Ascending aorta (tissue), 2 donors: ENCODE data around the gene SDK2. TPM values are rescaled to one million over a fixed set of nuclear protein-coding genes. Genes with fewer than 3 reads are reported as not detected.

Source experiments
- DNase-seq, 2 donors: peaks; one replicate each; pipeline ENCODE4 v3.0.0-alpha.2; 2019; ENCODE audit warnings: low spot score in 2 of 2
- H3K27ac ChIP-seq, 2 donors: fragments of 200-600 bp; sonication (generic); one replicate each; pipeline ENCODE4 v1.5.1; 2016 to 2017; ENCODE audit warnings: mild to moderate bottlenecking in 1 of 2
- H3K27me3 ChIP-seq: fragments of 200-600 bp; sonication (generic); one replicate; pipeline ENCODE4 v1.5.1; 2017
- H3K36me3 ChIP-seq, 2 donors: fragments of 200-600 bp; sonication (generic); one replicate each; pipeline ENCODE4 v1.5.1; 2016
- H3K4me1 ChIP-seq, 2 donors: fragments of 200-600 bp; sonication (generic); one replicate each; pipeline ENCODE4 v1.5.1; 2016 to 2017; ENCODE audit warnings: mild to moderate bottlenecking in 1 of 2
- H3K4me3 ChIP-seq, 2 donors: fragments of 200-600 bp; sonication (generic); one replicate each; pipeline ENCODE4 v1.5.1; 2016 to 2017; ENCODE audit warnings: mild to moderate bottlenecking in 1 of 2
- H3K9me3 ChIP-seq, 2 donors: fragments of 200-600 bp; sonication (generic); one replicate each; pipeline ENCODE4 v1.5.1; 2016
- intact Hi-C: fragments of 100-400 bp; cut with DNase I; formaldehyde crosslinking; loops from one replicate; pipeline ENCODE4 v1.15.1; 2023
- total RNA-seq: library from RNA; depleted of rRNA; stranded (reverse); fragments of >200 nt; gene quantifications from one replicate; pipeline ENCODE4 v1.1.0, GENCODE V29; 2016
- TF ChIP-seq, protein P1 (sequence below), 3 experiments: fragments of 200-600 bp in 2 of 3; fragments of 450-650 bp in 1 of 3; sonication (generic) in 2 of 3; IDR thresholded peaks; one replicate each; pipeline ENCODE4 v1.5.1; 2016 to 2019; ENCODE audit warnings: antibody characterized with exemption in 3 of 3, mild to moderate bottlenecking in 1 of 3, moderate library complexity in 1 of 3

Gene SDK2
- total RNA-seq, 1 donor from 2014 or later = 8.1 TPM

DNA sequence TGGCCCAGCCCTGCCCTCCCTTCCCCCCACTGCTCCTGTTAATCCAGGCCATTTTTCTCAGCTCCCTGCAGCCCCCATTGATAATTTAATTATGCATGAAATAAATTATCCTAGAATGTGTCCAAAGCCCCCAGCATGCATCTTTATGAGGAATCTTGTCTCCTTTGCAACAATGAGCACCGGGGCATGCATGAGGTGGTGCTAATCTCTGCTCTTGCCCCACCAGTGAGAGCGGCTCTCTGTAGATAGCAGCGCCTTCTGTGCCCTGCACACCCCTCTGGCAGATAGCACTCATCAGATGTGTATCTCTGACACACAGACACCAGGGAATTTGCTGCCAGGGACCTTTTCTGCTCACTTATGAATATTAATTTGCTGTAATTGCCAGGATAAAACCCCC lies 192.2 kb downstream of the SDK2 start:
- Histone ChIP-seq H3K4me3 (no peak overlapping the region), H3K36me3 (no peaks in the 10 kb centered on the region), H3K27ac (no peak overlapping the region), H3K27me3 (no peaks in the 10 kb centered on the region), H3K9me3 (no peaks in the 10 kb centered on the region), H3K4me1 (peaks cover 0 to 6% of the 10 kb centered on the region in 2 donors)
- intact Hi-C loops = no loop called here
- TF ChIP-seq, protein P1, sequence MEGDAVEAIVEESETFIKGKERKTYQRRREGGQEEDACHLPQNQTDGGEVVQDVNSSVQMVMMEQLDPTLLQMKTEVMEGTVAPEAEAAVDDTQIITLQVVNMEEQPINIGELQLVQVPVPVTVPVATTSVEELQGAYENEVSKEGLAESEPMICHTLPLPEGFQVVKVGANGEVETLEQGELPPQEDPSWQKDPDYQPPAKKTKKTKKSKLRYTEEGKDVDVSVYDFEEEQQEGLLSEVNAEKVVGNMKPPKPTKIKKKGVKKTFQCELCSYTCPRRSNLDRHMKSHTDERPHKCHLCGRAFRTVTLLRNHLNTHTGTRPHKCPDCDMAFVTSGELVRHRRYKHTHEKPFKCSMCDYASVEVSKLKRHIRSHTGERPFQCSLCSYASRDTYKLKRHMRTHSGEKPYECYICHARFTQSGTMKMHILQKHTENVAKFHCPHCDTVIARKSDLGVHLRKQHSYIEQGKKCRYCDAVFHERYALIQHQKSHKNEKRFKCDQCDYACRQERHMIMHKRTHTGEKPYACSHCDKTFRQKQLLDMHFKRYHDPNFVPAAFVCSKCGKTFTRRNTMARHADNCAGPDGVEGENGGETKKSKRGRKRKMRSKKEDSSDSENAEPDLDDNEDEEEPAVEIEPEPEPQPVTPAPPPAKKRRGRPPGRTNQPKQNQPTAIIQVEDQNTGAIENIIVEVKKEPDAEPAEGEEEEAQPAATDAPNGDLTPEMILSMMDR (IDR thresholded peaks at IDR 0.05) = no peak
- DNase-seq = no peak

- TF ChIP-seq, protein P1 (IDR thresholded peaks at IDR 0.05) = no peak
Measured at GRCh38 chr17:73447319-73447718, 196.9 kb downstream of the SDK2 start.

GRCh38 chr17:73446617-73447016 lies 197.6 kb downstream of the SDK2 start:
- Histone ChIP-seq H3K4me3 (no peak overlapping the region), H3K4me1 (no peaks in the 10 kb centered on the region), H3K27ac (no peak overlapping the region), H3K27me3 (no peaks in the 10 kb centered on the region), H3K36me3 (no peaks in the 10 kb centered on the region), H3K9me3 (no peaks in the 10 kb centered on the region)
- no peak for DNase-seq
- TF ChIP-seq, protein P1 (IDR thresholded peaks at IDR 0.05) = no peak
- intact Hi-C loops = no loop called here

More at GRCh38 chr17:73447319-73447718, 196.9 kb downstream of the SDK2 start:
- no peaks in the 10 kb centered on the region for H3K9me3 ChIP-seq
- no peak overlapping the region for H3K4me3 ChIP-seq
- intact Hi-C loops = no loop called here
- no peaks in the 10 kb centered on the region for H3K4me1 ChIP-seq
- no peaks in the 10 kb centered on the region for H3K36me3 ChIP-seq
- no peak overlapping the region for H3K27ac ChIP-seq
- no peaks in the 10 kb centered on the region for H3K27me3 ChIP-seq
- no peak for DNase-seq

GRCh38 chr17:73445466-73445865 lies 198.8 kb downstream of the SDK2 start:
- H3K36me3 ChIP-seq = no peaks in the 10 kb centered on the region
- TF ChIP-seq, protein P1 (IDR thresholded peaks at IDR 0.05) = no peak
- H3K27me3 ChIP-seq = no peaks in the 10 kb centered on the region
- H3K4me3 ChIP-seq = no peak overlapping the region
- H3K9me3 ChIP-seq = no peaks in the 10 kb centered on the region
- intact Hi-C loops = no loop called here
- no peak for DNase-seq
- H3K27ac ChIP-seq = no peak overlapping the region
- H3K4me1 ChIP-seq = no peaks in the 10 kb centered on the region

DNA sequence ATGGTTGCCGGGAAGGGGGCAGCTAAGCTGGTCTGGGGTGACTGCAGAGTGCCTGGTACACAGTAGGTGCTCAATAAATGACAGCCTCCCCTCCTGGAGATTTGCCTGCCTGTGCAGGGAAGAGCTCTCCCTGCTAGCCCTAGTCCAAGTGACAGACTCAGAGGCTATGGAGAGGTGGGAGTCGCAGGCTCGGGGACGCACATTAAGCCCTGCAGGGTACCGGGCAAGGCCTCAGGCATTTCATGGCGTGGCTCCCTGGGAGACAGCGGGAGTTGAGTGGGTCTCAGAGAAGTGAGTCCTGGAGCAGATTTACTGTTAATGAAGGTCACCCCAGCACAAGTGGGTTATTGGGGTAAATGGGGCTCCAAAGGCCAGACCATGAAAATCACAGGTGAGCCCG lies 200.2 kb downstream of the SDK2 start:
- no peak overlapping the region for H3K27ac ChIP-seq
- no peak for DNase-seq
- no peaks in the 10 kb centered on the region for H3K36me3 ChIP-seq
- H3K27me3 ChIP-seq = no peaks in the 10 kb centered on the region
- H3K9me3 ChIP-seq = no peaks in the 10 kb centered on the region
- no peak overlapping the region for H3K4me3 ChIP-seq
- H3K4me1 ChIP-seq = no peaks in the 10 kb centered on the region
- intact Hi-C loops = no loop called here
- TF ChIP-seq, protein P1 (IDR thresholded peaks at IDR 0.05) = no peak

GRCh38 chr17:73439597-73439996 lies 204.6 kb downstream of the SDK2 start:
- Histone ChIP-seq H3K27me3 (no peaks in the 10 kb centered on the region), H3K4me1 (no peaks in the 10 kb centered on the region), H3K27ac (no peak overlapping the region), H3K36me3 (no peaks in the 10 kb centered on the region), H3K9me3 (no peaks in the 10 kb centered on the region), H3K4me3 (no peak overlapping the region)
- TF ChIP-seq, protein P1 (IDR thresholded peaks at IDR 0.05) = no peak
- intact Hi-C loops = no loop called here
- DNase-seq = no peak
